Neural progenitor cell (in vitro differentiated cells): ENCODE data around the gene HIVEP2. TPM values are rescaled to one million over a fixed set of nuclear protein-coding genes. Genes with fewer than 3 reads are reported as not detected.

Experiments used
- DNase-seq: peaks from one replicate; pipeline ENCODE4 v3.0.0-alpha.2; 2016; ENCODE audit warnings: low spot score
- H2AFZ ChIP-seq: fragments of 200-600 bp; sonication (generic); replicated peaks from 2 replicates; pipeline ENCODE4 v1.6.1; 2016; ENCODE audit warnings: antibody characterized with exemption
- H3F3A ChIP-seq: fragments of 200-600 bp; sonication (generic); 2 replicates; pipeline ENCODE4 v1.6.1; 2016; ENCODE audit warnings: antibody characterized with exemption, low read depth
- H3K27ac ChIP-seq: fragments of 200-600 bp; sonication (generic); 2 replicates; pipeline ENCODE4 v1.5.1; 2016; ENCODE audit warnings: mild to moderate bottlenecking
- H3K27me3 ChIP-seq: fragments of 200-600 bp; sonication (generic); 2 replicates; pipeline ENCODE4 v1.6.1; 2016; ENCODE audit warnings: mild to moderate bottlenecking, moderate library complexity
- H3K36me3 ChIP-seq: fragments of 200-600 bp; sonication (generic); 2 replicates; pipeline ENCODE4 v1.5.1; 2016
- H3K4me1 ChIP-seq: fragments of 200-600 bp; sonication (generic); 2 replicates; pipeline ENCODE4 v1.6.1; 2016; ENCODE audit warnings: mixed run types
- H3K4me2 ChIP-seq: fragments of 200-600 bp; sonication (generic); 2 replicates; pipeline ENCODE4 v1.6.1; 2016
- H3K4me3 ChIP-seq: fragments of 200-600 bp; sonication (generic); 2 replicates; pipeline ENCODE4 v1.5.1; 2016
- H3K79me2 ChIP-seq: fragments of 200-600 bp; sonication (generic); 2 replicates; pipeline ENCODE4 v1.6.1; 2016; ENCODE audit warnings: low read depth
- H3K9ac ChIP-seq: fragments of 200-600 bp; sonication (generic); 2 replicates; pipeline ENCODE4 v1.6.1; 2016
- H3K9me3 ChIP-seq: fragments of 200-600 bp; sonication (generic); 2 replicates; pipeline ENCODE4 v1.5.1; 2016; ENCODE audit warnings: low read depth
- H4K20me1 ChIP-seq: fragments of 200-600 bp; sonication (generic); 2 replicates; pipeline ENCODE4 v1.6.1; 2016; ENCODE audit warnings: low read depth
- H3K27ac Mint-ChIP-seq: 3 replicates; pipeline ENCODE4 v1.8.0; 2021; ENCODE audit warnings: mixed read lengths
- H3K27me3 Mint-ChIP-seq: 2 replicates; pipeline ENCODE4 v1.8.0; 2022; ENCODE audit warnings: low read depth, mild to moderate bottlenecking, inconsistent platforms, moderate library complexity, mixed read lengths; ENCODE audit not compliant: insufficient read depth
- H3K36me3 Mint-ChIP-seq: 3 replicates; pipeline ENCODE4 v1.8.0; 2021; ENCODE audit warnings: mixed read lengths
- H3K4me1 Mint-ChIP-seq: 3 replicates; pipeline ENCODE4 v1.8.0; 2021; ENCODE audit warnings: mixed read lengths
- H3K4me3 Mint-ChIP-seq: 3 replicates; pipeline ENCODE4 v1.8.0; 2021; ENCODE audit warnings: mild to moderate bottlenecking, moderate library complexity, mixed read lengths
- H3K9me3 Mint-ChIP-seq: 3 replicates; pipeline ENCODE4 v1.8.0; 2020; ENCODE audit warnings: mixed read lengths
- EZH2 ChIP-seq: fragments of 200-600 bp; sonication (generic); IDR thresholded peaks from 2 replicates; pipeline ENCODE4 v1.6.1; 2017; ENCODE audit warnings: antibody characterized with exemption, mild to moderate bottlenecking, moderate library complexity
- EZH2phosphoT487 ChIP-seq: fragments of 200-600 bp; sonication (generic); IDR thresholded peaks from 2 replicates; pipeline ENCODE4 v1.6.1; 2017; ENCODE audit warnings: antibody characterized with exemption
- total RNA-seq: library from RNA; depleted of rRNA; stranded (reverse); fragments of >200 nt; gene quantifications from 2 replicates; pipeline ENCODE4 v1.2.3, GENCODE V29; 2015; ENCODE audit warnings: low replicate concordance
- TF ChIP-seq, protein P1 (sequence below): fragments of 200-600 bp; sonication (generic); IDR thresholded peaks from 2 replicates; pipeline ENCODE4 v1.5.1; 2017; ENCODE audit warnings: antibody characterized with exemption, mild to moderate bottlenecking

Gene HIVEP2
- total RNA-seq, 1 donor from 2014 or later, result 2.1 TPM

DNA sequence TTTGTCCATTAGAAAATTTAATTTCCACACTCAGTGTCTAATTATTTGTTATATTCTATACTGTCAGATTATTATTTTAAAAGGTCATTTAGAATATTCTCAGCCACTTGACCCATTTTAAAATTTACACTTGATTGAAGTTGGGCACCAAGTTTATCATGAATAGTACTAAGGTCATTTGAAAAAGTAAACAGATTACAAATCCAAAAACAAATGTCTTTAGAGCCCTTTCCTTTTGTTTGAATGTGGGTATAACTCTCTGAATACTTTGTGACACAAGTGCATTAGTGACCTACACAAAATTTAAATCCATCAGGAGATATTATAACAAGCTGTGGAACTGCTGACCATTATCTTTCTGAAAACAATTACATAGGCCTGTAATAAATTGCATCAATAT lies 11.3 kb downstream of the HIVEP2 start:
- Mint-ChIP-seq H3K4me1 (no peaks in the 10 kb centered on the region), H3K4me3 (no peak overlapping the region), H3K36me3 (no peaks in the 10 kb centered on the region), H3K27me3 (peaks cover 5% of the 10 kb centered on the region), H3K9me3 (no peaks in the 10 kb centered on the region), H3K27ac (no peak overlapping the region)
- no peak overlapping the region for H3K9ac ChIP-seq
- peaks cover under 1% of the 10 kb centered on the region for H4K20me1 ChIP-seq
- H3K4me1 ChIP-seq, result no peaks in the 10 kb centered on the region
- H3K27me3 ChIP-seq, result peaks cover 9% of the 10 kb centered on the region
- no peak for DNase-seq
- H3F3A ChIP-seq, result no peaks in the 10 kb centered on the region
- H3K79me2 ChIP-seq, result no peaks in the 10 kb centered on the region
- no peak overlapping the region for H3K4me3 ChIP-seq
- no peak overlapping the region for H2AFZ ChIP-seq
- no peak overlapping the region for H3K27ac ChIP-seq
- H3K4me2 ChIP-seq, result no peak overlapping the region
- H3K36me3 ChIP-seq, result no peaks in the 10 kb centered on the region
- TF ChIP-seq EZH2phosphoT487 (no peak), EZH2 (no peak)
- TF ChIP-seq, protein P1, sequence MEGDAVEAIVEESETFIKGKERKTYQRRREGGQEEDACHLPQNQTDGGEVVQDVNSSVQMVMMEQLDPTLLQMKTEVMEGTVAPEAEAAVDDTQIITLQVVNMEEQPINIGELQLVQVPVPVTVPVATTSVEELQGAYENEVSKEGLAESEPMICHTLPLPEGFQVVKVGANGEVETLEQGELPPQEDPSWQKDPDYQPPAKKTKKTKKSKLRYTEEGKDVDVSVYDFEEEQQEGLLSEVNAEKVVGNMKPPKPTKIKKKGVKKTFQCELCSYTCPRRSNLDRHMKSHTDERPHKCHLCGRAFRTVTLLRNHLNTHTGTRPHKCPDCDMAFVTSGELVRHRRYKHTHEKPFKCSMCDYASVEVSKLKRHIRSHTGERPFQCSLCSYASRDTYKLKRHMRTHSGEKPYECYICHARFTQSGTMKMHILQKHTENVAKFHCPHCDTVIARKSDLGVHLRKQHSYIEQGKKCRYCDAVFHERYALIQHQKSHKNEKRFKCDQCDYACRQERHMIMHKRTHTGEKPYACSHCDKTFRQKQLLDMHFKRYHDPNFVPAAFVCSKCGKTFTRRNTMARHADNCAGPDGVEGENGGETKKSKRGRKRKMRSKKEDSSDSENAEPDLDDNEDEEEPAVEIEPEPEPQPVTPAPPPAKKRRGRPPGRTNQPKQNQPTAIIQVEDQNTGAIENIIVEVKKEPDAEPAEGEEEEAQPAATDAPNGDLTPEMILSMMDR, result no peak
- no peaks in the 10 kb centered on the region for H3K9me3 ChIP-seq

DNA sequence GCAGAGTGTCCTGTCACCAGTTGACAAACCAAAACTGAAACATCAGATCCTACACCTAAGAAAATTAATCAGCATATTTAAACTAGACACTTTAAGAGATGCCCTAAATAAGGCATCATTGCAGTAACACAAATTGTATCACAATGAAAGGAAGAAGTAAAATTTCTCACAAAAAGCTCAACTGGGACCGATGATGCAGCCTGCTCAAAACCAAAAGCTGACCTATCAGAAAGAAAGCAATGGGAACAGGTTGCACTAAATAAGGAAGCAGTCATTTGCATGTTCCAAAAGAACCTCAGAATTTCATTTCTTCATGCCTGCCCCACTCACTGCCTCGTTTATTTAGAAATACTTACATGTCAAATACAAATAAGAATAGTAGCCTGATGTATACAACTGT lies 12.1 kb downstream of the HIVEP2 start:
- Histone ChIP-seq H3K4me3 (no peak overlapping the region), H3K79me2 (no peaks in the 10 kb centered on the region), H3K4me2 (no peak overlapping the region), H3F3A (no peaks in the 10 kb centered on the region), H4K20me1 (peaks cover 8% of the 10 kb centered on the region), H3K27ac (no peak overlapping the region), H3K36me3 (no peaks in the 10 kb centered on the region), H2AFZ (no peak overlapping the region), H3K27me3 (peaks cover 17% of the 10 kb centered on the region), H3K4me1 (no peaks in the 10 kb centered on the region), H3K9ac (no peak overlapping the region), H3K9me3 (no peaks in the 10 kb centered on the region)
- TF ChIP-seq, protein P1, result no peak
- TF ChIP-seq EZH2, result no peak
- TF ChIP-seq EZH2phosphoT487, result no peak
- Mint-ChIP-seq H3K36me3 (no peaks in the 10 kb centered on the region), H3K27me3 (peaks cover 6% of the 10 kb centered on the region), H3K27ac (no peak overlapping the region), H3K4me1 (no peaks in the 10 kb centered on the region), H3K9me3 (no peaks in the 10 kb centered on the region), H3K4me3 (no peak overlapping the region)
- DNase-seq, result no peak

DNA sequence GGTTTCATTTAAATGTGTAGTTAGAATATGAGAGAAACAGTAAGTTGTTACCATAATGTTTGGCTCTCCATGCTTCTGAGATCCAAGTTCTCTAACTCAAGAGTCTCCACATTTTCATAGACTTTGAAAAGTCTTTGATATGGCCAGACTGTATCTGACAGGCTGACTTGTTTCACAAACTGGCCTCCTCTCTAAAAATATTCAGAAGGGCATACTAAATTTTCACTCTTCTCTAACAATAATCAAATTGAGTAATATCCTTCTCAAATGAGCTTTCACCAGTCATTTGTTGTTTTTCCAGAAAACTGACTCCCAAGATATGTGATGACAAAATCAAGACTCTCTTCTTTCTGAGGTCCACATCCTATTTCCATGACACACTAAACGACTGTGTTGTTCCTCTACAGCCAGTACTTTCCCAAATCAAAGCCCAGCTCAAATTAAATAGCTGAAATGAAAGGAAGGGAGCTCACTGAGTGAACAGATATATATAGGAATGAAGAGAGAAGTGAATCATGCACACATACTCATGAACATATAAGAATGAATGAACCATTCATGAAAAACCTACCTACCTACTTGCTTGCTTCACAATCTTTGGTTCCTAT lies 15.1 kb downstream of the HIVEP2 start:
- TF ChIP-seq, protein P1, result no peak
- no peak for TF ChIP-seq EZH2
- TF ChIP-seq EZH2phosphoT487, result no peak
- Mint-ChIP-seq H3K4me3 (no peak overlapping the region), H3K36me3 (no peaks in the 10 kb centered on the region), H3K4me1 (peaks cover 9% of the 10 kb centered on the region), H3K27me3 (peaks cover 13% of the 10 kb centered on the region), H3K27ac (no peak overlapping the region), H3K9me3 (no peaks in the 10 kb centered on the region)
- Histone ChIP-seq H3K36me3 (no peaks in the 10 kb centered on the region), H3K9ac (no peak overlapping the region), H4K20me1 (peaks cover 16% of the 10 kb centered on the region), H3K27me3 (peaks cover 44% of the 10 kb centered on the region), H3K4me3 (no peak overlapping the region), H3F3A (peaks cover 3% of the 10 kb centered on the region), H3K4me2 (no peak overlapping the region), H3K27ac (no peak overlapping the region), H3K9me3 (no peaks in the 10 kb centered on the region), H3K4me1 (peaks cover 3% of the 10 kb centered on the region), H2AFZ (no peak overlapping the region), H3K79me2 (no peaks in the 10 kb centered on the region)
- DNase-seq, result no peak
